Measurements from ENCODE around the gene FOXQ1.
"Not testable (repeated sequence)": the region's sequence is repeated elsewhere in the genome, so short reads cannot be mapped to it uniquely, and the experiment has no call there.

Gene FOXQ1

DNA sequence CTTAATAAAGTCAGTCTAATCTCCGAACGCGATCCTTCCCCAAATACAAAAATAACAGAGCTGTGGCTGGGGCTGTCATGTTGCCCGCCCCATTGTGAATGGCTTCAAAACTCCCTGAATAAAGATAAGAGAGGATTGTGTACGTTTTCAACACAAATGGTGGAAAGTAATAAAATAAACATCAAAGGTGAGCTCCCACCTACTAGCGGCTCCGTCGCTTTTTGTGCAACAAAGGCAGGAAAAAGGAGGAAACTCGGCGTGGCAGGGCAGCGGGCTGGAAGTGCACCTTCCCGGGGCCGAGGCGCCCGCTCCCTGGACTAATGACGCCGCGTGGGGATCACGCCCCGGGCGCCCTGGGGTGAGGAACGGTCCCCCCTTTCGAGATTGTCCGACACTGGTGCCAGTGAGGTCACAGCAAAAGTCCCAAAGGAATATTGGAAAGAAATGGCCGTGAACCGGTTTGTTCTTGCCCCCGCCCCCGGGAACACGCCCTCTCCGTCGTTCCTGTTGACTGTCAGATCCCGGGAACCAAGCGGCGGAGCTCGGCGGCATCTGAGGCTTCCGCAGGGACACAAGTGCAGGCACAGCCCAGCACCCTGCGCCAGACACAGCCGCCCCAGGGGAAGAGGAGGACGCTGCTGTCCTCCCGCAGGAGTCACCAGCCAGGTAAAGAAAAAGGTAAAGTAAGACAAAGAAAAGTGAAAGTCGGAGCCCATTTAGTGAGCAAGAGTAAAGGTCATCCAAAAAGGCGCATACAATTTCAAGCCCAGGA, 1.1 kb upstream of the FOXQ1 start:
- H3K27ac Mint-ChIP-seq: peak overlapping the region; percentile 78
- H3K27me3 Mint-ChIP-seq: peaks cover 83% of the 10 kb centered on the region
- CTCF ChIA-PET: interaction anchor here (0.7 kb wide), 1 partner anchor 718 kb away, joined by 3 read pairs; no protein-coding TSS in a partner anchor
- no peak for DNase-seq
- no peaks in the 10 kb centered on the region for H3K9me3 Mint-ChIP-seq
- peak overlapping the region; percentile 64 for H3K4me3 Mint-ChIP-seq
- peaks cover 21% of the 10 kb centered on the region for H3K4me1 Mint-ChIP-seq
- H3K36me3 Mint-ChIP-seq: peaks cover 5% of the 10 kb centered on the region

DNA sequence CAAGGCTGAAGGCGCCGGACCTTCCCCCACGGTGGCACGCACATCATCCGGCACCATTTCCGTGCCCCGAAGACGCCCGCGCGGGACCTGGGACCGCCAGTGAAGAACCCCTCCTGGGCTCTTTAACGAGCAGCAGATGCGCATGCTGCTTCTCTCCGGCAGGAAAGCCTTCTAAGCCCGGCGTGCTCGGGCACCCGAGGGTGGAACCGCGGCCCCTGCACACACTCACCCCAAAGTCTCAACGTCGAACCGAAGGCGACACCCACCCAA, 240 bp downstream of the FOXQ1 start:
- CTCF ChIA-PET: no interaction called here
- no peak for DNase-seq
- Mint-ChIP-seq H3K9me3 (no peaks in the 10 kb centered on the region), H3K4me3 (peak overlapping the region; percentile 60), H3K27ac (peak overlapping the region; percentile 60), H3K4me1 (peaks cover 25% of the 10 kb centered on the region), H3K27me3 (peaks cover 91% of the 10 kb centered on the region), H3K36me3 (peaks cover 9% of the 10 kb centered on the region)

DNA sequence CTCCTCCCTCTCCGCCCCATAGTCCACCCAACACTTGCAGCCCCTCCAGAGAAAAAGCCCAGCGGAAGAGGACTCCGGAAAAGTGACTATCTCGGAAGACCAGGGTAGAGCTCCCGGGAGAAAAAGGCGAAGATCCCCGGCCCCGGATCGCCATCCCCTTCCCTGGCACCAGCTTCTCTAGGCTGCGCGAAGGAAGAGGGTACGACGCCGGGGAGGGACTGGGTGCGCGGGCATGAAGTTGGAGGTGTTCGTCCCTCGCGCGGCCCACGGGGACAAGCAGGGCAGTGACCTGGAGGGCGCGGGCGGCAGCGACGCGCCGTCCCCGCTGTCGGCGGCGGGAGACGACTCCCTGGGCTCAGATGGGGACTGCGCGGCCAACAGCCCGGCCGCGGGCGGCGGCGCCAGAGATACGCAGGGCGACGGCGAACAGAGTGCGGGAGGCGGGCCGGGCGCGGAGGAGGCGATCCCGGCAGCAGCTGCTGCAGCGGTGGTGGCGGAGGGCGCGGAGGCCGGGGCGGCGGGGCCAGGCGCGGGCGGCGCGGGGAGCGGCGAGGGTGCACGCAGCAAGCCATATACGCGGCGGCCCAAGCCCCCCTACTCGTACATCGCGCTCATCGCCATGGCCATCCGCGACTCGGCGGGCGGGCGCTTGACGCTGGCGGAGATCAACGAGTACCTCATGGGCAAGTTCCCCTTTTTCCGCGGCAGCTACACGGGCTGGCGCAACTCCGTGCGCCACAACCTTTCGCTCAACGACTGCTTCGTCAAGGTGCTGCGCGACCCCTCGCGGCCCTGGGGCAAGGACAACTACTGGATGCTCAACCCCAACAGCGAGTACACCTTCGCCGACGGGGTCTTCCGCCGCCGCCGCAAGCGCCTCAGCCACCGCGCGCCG, 822 bp downstream of the FOXQ1 start:
- DNase-seq: no peak
- CTCF ChIA-PET: no interaction called here
- H3K27ac Mint-ChIP-seq: peak overlapping the region; percentile 60
- peak overlapping the region; percentile 60 for H3K4me3 Mint-ChIP-seq
- no peaks in the 10 kb centered on the region for H3K9me3 Mint-ChIP-seq
- H3K4me1 Mint-ChIP-seq: peaks cover 25% of the 10 kb centered on the region
- peaks cover 94% of the 10 kb centered on the region for H3K27me3 Mint-ChIP-seq
- H3K36me3 Mint-ChIP-seq: peaks cover 9% of the 10 kb centered on the region

DNA sequence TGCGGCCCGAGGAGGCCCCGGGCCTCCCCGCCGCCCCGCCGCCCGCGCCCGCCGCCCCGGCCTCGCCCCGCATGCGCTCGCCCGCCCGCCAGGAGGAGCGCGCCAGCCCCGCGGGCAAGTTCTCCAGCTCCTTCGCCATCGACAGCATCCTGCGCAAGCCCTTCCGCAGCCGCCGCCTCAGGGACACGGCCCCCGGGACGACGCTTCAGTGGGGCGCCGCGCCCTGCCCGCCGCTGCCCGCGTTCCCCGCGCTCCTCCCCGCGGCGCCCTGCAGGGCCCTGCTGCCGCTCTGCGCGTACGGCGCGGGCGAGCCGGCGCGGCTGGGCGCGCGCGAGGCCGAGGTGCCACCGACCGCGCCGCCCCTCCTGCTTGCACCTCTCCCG, 1.5 kb downstream of the FOXQ1 start:
- CTCF ChIA-PET: no interaction called here
- no peak overlapping the region for H3K4me3 Mint-ChIP-seq
- peaks cover 28% of the 10 kb centered on the region for H3K4me1 Mint-ChIP-seq
- H3K27me3 Mint-ChIP-seq: peaks cover 94% of the 10 kb centered on the region
- H3K36me3 Mint-ChIP-seq: peaks cover 12% of the 10 kb centered on the region
- no peak overlapping the region for H3K27ac Mint-ChIP-seq
- H3K9me3 Mint-ChIP-seq: peaks cover 6% of the 10 kb centered on the region
- no peak for DNase-seq

DNA sequence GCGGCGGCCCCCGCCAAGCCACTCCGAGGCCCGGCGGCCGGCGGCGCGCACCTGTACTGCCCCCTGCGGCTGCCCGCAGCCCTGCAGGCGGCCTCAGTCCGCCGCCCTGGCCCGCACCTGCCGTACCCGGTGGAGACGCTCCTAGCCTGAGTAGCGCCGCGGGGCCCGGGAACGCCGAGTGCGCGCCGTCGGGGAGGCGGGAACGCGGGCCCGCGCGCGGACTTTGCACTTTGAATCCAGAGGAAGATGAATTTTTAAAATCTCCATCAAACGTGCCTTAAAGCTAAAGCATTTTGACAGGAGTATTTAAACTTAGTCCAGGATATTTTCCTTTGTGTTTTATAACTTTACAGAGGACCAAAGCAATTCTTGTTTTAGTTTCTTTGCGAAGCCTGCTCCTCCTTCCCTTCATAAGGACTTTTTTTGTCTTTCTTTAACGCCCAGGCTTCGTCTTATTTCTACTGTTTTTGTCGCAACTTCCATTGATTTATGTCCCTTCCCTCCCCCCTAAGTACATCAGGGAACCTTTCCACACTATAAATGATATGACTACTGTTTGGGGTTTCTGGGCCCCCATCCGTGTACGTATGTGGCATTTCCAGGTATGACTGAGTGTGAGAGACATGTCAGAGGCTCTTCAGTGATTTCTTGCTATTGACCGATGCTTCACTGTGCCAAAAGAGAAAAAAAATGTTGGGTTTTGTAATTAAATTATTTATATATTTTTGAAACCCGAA, 2.0 kb downstream of the FOXQ1 start:
- Mint-ChIP-seq H3K9me3 (peaks cover 8% of the 10 kb centered on the region), H3K4me3 (no peak overlapping the region), H3K36me3 (peaks cover 12% of the 10 kb centered on the region), H3K27ac (peak overlapping the region; percentile 64), H3K27me3 (peaks cover 91% of the 10 kb centered on the region), H3K4me1 (peaks cover 28% of the 10 kb centered on the region)
- peak; percentile 29 for DNase-seq
- CTCF ChIA-PET: no interaction called here

DNA sequence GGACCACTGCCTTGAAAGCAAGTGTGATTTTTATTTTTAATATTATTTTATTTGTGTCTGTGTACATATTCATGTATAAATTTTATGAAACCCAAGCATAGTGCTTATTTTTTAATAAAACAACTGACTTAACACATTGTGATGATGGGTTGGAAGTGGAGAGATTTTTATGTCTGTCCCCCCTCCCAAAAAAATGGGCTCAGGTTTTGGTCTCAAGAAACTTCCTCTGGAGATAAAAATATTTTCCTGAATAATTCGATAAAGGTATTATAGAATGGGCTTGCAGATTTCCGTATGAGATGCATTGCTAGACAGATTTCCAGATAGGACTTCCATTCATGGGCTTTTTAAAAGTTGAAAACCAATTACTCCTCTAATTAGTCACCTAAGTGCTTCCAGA, 2.7 kb downstream of the FOXQ1 start:
- no peak overlapping the region for H3K4me3 Mint-ChIP-seq
- peaks cover 84% of the 10 kb centered on the region for H3K27me3 Mint-ChIP-seq

DNA sequence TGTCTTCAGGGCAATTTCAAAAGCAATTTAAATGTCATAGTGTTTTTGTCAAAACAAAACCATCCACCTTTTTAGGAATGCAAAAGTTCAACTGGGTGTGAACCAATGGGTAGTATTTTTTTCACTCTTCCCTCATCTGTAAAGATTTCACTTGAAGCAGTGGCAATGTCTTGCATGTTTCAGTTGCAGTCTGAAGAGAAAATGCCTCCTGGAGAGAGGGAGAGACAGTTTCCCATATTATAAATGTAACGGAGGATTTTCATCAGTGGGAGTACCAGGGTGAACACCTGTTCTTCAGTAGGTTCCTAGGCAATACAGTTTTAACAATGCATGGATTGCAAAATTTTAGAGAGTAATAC, 3.3 kb downstream of the FOXQ1 start:
- Mint-ChIP-seq H3K4me1 (peaks cover 28% of the 10 kb centered on the region), H3K27ac (no peak overlapping the region), H3K9me3 (peaks cover 8% of the 10 kb centered on the region), H3K27me3 (peaks cover 78% of the 10 kb centered on the region), H3K4me3 (no peak overlapping the region), H3K36me3 (peaks cover 12% of the 10 kb centered on the region)
- CTCF ChIA-PET: no interaction called here
- DNase-seq: no peak

More for the DNA sequence above, 2.7 kb downstream of the FOXQ1 start:
- CTCF ChIA-PET: no interaction called here
- Mint-ChIP-seq H3K9me3 (peaks cover 8% of the 10 kb centered on the region), H3K27ac (no peak overlapping the region), H3K4me1 (peaks cover 28% of the 10 kb centered on the region), H3K36me3 (peaks cover 12% of the 10 kb centered on the region)
- no peak for DNase-seq

DNA sequence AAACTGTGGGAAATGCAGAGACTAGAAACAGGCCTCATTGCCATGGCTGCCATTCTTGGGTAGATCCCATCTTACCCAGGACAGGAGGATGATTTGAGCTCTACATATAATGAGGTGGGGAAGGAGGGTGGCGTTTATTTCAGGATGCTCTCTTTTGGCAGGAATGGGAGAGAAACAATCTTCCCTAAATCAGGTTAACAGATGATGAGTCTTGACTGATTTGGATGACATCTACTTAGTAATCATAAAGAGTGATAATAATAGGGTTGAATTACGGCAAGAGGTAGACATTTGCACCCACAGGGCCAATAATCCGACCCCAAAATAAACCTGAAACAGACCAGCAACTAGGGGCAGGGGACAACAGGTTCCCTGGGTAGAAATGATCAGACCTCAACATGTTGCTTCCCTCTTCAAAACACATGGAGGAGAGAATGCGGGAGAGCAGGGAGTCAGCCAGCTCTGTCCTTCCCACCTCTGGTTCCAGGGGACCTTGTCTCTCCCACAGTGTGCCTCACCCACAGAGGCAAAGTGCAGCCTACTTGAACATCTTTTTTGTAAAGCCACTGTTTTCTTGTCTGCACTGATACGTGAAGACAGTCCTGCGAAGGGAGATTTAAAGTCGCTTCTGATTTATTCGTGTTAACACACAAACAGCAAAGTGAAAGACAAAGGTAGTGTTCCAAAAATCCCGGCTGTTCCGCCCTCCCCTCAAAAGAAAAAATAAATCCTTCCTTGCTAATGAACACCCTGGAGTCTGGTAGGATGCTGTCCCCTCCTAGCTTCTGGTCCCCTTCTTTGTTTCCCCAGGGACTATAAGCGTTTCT, 3.9 kb downstream of the FOXQ1 start:
- H3K4me3 Mint-ChIP-seq: no peak overlapping the region
- CTCF ChIA-PET: no interaction called here
- no peak for DNase-seq
- H3K27ac Mint-ChIP-seq: no peak overlapping the region
- peaks cover 72% of the 10 kb centered on the region for H3K27me3 Mint-ChIP-seq
- H3K36me3 Mint-ChIP-seq: peaks cover 12% of the 10 kb centered on the region
- H3K4me1 Mint-ChIP-seq: peaks cover 24% of the 10 kb centered on the region
- peaks cover 8% of the 10 kb centered on the region for H3K9me3 Mint-ChIP-seq

DNA sequence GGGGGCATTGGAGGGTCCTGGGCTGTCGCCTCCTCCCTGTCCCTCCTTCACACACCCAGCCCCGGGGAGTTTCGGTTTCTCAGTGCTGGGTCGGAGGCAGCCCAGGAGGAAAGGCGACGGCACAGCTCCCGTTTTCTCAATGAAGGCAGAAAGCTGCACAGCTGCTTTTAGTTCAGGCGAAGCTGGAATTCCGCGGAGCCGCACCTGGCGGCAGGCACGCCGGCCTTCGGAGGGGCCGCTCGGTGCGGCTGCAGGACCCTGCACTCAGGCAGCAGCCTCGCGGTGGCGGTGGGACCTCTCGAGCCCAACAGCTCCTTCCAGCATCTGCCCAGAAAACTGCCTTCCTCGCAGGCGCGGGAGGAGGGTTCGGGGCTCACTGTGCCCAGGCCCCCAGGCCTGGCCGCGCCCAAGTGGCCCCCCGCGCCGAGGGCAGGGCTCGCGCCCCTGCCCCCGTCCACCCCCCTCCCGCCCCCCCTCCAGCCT, 4.6 kb downstream of the FOXQ1 start:
- H3K4me3 Mint-ChIP-seq: no peak overlapping the region
- peaks cover 8% of the 10 kb centered on the region for H3K9me3 Mint-ChIP-seq
- no peak overlapping the region for H3K27ac Mint-ChIP-seq
- peaks cover 9% of the 10 kb centered on the region for H3K36me3 Mint-ChIP-seq
- H3K4me1 Mint-ChIP-seq: peaks cover 17% of the 10 kb centered on the region
- DNase-seq: no peak
- peaks cover 68% of the 10 kb centered on the region for H3K27me3 Mint-ChIP-seq
- CTCF ChIA-PET: interaction anchor here (0.8 kb wide), 1 partner anchor 80 kb away, joined by 3 read pairs; no protein-coding TSS in a partner anchor

DNA sequence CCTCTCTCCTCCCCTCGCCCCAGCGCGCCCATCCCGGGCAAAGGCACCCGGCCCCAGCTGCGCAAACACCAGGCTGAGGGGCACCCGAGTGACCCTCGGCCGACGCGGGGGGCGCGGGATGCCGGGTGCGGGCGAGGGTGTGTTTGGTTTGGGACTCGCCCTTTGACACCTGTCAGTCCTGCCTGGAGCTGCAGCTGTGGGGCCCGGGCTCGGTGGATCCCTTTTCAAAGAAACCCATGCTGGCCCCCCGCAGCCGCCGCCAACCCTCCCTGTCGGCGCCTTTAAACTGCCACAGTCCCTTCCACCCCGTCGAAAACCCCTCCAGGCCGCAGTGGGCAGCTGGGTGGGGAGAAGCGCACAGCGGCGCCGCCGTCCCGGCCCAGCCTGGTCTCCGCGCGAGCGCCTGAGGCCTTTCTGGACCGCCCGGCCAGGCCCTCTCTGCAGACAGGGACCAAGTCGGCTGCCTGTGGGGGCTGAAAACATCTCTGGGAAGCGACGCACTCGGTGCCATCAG, 5.5 kb downstream of the FOXQ1 start:
- Mint-ChIP-seq H3K27me3 (peaks cover 60% of the 10 kb centered on the region), H3K9me3 (peaks cover 8% of the 10 kb centered on the region), H3K27ac (no peak overlapping the region), H3K36me3 (peaks cover 9% of the 10 kb centered on the region), H3K4me1 (peaks cover 13% of the 10 kb centered on the region), H3K4me3 (no peak overlapping the region)
- no peak for DNase-seq
- CTCF ChIA-PET: interaction anchor here (1.3 kb wide), 1 partner anchor 64 kb away, joined by 3 read pairs; no protein-coding TSS in a partner anchor

DNA sequence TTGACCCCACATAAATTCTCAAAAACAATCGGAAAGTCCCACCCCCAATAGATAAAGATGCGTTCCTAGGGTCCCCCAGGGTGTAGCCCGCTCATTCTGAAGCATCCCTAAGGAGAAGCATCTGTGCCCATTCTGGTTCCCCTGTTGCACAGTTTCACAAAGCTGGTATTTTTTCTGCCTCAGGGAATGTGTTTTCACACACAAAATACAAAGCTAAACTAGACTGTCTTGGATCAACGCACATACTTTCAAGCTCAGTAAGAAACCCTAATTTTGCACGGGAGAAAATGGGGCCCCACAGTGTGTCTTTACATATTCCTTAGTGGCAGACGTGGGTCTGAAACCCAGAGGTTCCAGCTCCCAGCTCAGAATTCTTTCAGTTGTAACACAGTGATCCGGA, 6.1 kb downstream of the FOXQ1 start:
- Mint-ChIP-seq H3K27ac (no peak overlapping the region), H3K27me3 (peaks cover 57% of the 10 kb centered on the region), H3K4me1 (peaks cover 11% of the 10 kb centered on the region), H3K4me3 (no peak overlapping the region), H3K9me3 (peaks cover 8% of the 10 kb centered on the region), H3K36me3 (peaks cover 9% of the 10 kb centered on the region)
- no peak for DNase-seq
- CTCF ChIA-PET: interaction anchor here (1.3 kb wide), 1 partner anchor 63 kb away, joined by 3 read pairs; no protein-coding TSS in a partner anchor

DNA sequence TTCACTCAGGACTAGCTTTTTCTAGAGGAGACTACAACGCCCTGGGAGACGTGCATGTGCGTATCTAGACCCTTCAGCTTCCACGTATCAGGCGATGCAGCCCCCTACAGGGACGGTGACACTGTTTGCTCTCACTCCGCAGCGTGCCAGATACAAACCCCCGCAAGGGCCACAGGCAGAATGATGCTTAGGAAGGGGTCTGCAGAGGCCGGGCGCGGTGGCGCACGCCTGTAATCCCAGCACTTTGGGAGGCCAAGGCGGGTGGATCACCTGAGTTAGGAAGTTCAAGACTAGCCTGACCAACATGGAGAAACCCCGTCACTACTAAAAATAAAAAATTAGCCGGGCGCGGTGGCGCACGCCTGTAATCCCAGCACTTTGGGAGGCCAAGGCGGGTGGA, 6.7 kb downstream of the FOXQ1 start:
- not testable (repeated sequence) for DNase-seq, H3K9me3 Mint-ChIP-seq, H3K4me3 Mint-ChIP-seq, H3K36me3 Mint-ChIP-seq, H3K27ac Mint-ChIP-seq
- CTCF ChIA-PET: interaction anchor here (1.3 kb wide), 1 partner anchor 63 kb away, joined by 3 read pairs; no protein-coding TSS in a partner anchor
- peaks cover 54% of the 10 kb centered on the region for H3K27me3 Mint-ChIP-seq
- H3K4me1 Mint-ChIP-seq: peaks cover 11% of the 10 kb centered on the region

DNA sequence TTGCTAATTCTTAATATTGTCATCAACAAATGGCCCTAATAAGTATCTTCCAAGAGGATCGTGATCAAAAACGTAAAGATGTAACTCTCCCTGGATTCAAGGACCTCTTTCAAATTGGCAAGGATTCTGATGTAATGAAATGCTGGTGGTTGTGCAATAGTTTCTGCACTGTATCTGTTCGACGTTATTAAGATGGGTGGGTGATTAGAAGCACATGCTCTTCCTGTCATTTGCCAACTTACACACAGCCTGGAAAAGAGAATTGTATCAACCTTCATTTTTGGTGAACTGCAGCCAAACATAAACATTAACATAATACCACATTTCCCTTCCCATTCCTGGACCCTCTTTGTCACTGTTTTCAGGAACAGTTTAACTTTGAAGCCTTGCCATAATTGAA, 9.8 kb downstream of the FOXQ1 start:
- Mint-ChIP-seq H3K9me3 (peaks cover 8% of the 10 kb centered on the region), H3K4me1 (peaks cover 3% of the 10 kb centered on the region), H3K4me3 (no peak overlapping the region), H3K27ac (no peak overlapping the region), H3K27me3 (peaks cover 48% of the 10 kb centered on the region), H3K36me3 (peaks cover 3% of the 10 kb centered on the region)
- CTCF ChIA-PET: no interaction called here
- no peak for DNase-seq

Measured in activated naive CD4-positive, alpha-beta T cell treated with anti-CD3 and anti-CD28 coated beads, Interleukin-2, amount 10 ng/mL, durations not matched to agents 7 days and 5 days (primary cell).